HG02938 (cell line): ENCODE measurements around the gene SPATC1L.

Source experiments
- ATAC-seq: cut with Tn5 transposase; IDR thresholded peaks from one replicate; pipeline ENCODE4 v1.9.1; 2021; ENCODE audit warnings: mild to moderate bottlenecking, moderate library complexity; ENCODE audit not compliant: unreplicated experiment

SPATC1L gene

DNA sequence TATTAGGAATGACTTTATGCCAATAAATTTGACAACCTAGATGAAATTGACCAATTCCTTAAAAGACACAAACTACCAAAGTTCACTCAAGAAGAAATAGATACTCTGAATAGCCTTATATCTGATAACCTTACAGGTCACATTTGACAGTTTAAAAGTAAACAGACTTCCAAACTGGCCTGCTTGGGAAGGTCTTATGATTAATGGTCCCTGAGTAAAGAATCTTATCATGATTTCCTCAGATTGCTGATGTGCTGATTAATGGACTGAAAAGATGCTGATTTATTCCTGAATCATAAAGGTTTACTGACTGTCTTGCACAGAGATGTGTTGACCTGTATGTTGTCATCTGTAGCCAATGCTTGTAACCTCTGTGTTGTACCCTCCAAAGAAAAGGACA is 19.2 kb downstream of the SPATC1L start:
- ATAC-seq: no peak

DNA sequence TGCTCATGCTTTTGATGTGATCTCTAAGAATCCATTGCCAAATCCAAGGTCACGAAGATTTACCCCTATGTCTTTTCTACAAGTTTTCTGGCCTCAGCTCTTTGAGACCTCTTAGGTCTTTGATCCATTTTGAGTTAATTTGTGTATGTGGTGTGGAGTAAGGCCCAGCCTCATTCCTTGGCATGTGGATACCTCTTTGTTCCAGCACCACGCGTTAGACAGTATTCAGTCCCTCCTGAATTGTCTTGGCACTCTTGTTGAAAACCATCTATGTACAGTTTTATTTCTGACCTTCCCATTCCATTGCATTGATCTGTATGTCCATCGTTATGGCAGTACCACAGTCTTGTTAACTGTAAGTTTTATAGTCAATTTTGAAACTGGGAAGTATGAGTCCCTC is 20.9 kb downstream of the SPATC1L start:
- ATAC-seq: no peak

DNA sequence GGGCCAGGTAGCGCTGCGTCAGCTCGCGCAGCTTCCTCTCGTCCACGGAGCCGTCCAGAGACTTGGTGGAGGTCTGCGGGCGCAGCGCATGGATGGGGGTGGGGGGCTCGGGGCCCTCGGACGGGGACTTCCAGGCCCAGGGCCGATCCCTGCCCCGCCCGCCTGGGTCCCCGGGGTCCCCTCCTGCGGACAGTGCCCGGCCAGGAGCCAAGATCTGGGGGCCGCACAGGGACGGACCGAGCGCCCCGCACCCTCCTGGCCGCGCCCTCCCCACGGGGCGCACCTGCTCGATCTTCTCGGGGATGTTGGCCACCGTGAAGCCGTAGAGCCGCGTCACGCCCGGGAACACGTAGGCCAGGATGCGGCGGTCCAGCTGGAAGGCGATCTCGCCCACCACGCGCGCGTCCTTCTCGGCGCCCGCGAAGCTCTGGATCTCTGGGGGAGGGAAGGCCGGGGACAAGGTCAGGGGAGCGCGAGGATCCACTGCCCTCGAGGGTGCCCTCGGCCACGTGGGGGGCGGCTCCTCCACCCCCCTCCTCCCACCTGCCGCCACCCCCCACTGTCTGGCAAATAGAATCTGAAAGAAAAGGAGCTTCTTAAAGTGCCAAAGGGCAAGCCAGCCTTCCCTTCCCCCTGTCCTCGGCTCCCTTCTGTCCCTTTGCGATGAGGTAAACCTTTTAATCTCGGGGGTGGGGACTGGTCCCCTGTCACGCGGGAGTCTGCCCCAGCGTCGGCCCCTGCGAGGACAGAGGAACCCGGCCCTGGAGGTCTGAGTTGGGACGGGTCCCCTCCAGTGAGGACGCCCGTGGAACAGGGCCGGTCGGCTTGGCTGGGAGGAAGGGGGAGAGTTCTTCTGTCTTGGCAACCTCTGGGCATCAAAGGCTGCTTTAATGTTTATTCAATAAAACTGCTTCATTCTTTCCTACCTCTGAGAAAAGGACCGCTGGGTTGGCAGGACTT is 22.3 kb downstream of the SPATC1L start:
- ATAC-seq: no peak

DNA sequence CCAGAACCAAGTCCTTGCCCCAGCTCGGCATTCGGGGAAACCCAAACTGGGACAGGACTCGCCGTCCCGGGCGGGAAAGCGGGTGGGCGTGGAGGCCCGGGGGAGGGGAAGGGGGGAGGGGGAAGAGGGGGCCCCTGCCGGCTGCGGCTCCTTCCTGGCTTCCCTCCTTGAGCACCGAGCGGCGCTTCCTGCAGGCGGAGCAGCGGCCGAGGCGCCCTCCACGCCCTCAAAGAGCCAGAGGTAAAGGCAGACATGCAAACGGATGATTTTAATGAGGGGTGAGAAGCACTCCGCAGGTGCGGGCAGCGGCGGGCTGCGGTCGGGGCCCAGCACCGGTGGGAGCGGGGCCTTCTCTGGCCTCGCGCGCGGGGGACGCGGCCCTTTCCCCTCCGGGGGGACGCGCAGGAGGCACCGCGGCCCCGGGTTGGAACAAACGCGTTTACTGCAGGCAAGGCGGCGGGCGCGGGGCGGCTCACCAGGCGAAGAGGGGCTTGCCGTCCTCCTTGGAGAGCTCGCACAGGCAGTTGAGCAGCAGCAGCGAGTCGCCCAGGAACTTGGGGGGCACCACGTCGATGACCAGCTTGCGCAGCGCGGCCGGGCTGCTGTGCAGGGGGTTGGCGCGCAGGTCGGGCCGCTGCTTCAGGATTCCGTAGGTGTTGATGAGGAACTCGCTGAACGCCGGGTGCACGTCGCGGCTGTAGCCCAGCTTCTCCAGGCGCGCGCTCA is 23.2 kb downstream of the SPATC1L start:
- no peak for ATAC-seq

DNA sequence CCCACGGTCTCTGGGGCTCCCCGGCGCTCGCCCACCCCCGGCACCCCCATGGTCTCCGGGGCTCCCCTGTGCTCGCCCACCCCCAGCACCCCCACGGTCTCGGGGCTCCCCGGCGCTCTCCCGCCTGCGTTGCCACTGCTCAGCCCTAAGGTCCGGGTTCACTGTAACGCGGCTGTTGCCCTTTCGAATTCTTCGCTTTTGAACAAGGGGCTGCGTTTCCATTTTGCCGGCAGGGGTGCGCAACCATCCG is 23.7 kb downstream of the SPATC1L start:
- no peak for ATAC-seq

DNA sequence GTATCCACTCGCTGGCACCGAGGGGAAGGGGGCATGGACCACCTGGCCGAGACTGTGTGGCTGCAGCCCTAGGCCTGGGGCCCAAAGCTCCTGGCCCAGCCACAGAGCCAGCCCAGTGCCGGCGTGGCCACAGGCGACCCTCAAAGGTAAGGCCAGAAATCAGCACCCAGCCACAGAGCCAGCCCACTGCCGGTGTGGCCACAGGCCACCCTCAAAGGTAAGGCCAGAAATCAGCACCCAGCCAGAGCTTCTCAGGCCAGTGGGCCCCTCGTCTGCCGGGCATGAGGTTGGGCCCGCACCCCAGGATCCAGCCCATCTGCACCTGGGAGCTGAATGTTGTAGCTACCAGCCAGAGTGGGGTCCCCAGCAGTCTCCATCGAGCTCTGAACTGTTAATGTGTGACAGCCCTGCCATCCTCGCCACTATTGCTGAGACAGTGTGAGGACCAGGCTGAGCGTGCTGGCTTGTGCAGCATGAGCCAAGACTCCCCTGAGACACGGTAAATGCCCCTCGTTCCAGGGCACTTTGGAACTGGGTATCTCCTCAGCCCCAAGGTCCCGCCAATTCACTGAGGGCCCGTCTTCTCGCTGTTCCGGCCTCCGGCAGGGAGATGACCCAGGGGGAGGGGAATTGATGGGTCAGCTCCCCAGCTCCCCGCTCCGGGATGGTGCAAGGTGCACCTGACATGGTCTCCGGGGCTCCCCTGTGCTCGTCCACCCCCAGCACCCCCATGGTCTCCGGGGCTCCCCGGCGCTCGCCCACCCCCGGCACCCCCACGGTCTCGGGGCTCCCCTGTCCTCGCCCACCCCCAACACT is 24.2 kb downstream of the SPATC1L start:
- ATAC-seq: no peak

DNA sequence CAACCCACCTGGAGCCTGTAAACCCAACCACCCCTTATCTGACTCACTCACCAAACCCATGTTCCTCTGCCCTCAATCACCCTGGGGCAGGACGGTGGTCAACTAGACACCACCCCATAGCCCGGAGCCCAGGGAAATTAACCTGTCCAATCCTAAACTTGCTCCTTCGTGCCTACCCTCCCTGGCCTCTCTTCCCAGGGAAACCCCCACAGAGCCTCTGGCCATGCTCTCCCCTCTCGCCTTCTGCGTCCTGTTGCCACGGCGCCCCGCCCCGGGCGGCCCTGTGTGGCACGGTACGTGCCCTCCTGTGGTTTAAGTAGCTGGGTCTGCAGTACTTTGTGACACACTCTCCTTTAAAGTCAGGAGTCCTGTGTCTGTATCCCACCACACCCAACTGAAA is 24.9 kb downstream of the SPATC1L start:
- no peak for ATAC-seq

DNA sequence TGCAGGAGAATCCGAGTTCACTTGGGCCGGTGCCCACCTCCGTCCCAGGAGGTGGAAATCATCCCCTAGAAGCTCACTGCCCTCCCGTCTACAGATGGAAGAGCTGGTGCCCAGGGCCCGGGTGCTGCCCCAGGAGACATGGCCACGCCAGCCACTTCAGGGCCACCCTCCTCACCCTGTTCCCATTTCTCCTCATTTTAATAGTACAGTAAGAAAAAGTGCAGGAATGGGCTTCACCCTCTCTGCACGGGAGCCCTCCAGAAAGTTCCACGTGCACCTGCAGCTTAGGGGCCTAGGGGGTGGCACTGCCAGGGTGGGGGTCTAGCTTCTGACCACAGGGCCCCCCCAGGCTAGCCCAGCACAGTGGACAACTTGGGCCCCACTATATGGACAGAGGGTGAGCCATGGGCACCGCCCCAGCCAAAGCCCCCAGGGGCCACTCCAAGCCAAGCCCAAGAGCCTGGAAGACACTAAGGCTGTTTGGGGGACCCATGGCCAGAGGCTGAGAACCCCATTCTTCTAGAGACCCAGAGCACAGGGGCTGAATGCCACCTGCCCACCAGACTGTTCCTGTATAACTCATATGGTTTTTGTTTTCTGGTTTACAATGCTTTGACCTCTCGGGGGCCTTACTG is 25.5 kb downstream of the SPATC1L start:
- ATAC-seq: no peak

DNA sequence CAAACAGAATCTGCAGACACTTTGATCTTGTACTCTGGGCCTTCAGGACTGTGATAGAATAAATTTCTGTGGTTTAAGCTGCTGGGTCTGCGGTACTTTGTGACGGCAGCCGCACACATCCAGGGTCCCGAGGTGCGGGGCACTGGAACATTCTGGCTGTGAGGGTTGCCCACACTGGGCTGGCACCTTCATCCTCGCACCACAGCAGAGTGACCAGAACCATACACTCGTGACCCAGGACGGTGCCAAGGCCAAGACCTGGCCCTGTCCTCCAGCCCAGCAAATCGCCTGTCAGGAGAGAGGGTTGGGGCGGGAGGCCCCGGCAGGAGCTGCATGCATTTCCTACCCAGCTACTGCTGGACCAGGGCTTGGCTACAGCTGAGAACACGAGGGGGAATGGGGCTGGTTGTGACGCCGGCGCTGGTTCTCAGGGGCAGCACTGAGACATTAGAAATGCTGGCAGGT is 26.2 kb downstream of the SPATC1L start:
- no peak for ATAC-seq

DNA sequence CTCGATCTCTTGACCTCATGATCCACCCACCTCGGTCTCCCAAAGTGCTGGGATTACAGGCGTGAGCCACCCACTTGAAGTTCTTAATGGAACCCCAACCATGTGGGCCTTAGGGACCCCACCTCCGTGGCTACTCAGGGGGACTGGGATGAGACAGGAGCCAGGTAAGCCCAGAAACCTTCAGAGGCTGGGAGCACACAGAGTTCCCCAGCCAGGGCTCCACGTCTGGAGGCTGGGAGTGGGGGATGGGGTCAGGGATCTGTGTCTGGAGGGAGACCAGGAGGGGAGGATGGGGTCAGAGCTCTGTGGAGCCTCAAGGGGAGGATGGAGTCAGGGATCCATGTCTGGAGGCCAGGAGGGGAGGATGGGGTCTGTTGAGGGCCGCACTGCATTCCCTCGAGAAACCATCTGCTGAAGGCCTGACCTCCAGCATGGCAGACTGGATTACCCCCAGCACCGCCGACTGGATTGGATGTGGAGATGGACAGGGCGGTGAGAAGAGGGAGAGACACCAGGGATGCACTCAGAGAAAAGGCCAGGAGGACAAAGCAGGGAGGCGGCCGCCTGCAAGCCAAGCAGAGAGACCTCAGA is 26.8 kb downstream of the SPATC1L start:
- ATAC-seq: no peak

DNA sequence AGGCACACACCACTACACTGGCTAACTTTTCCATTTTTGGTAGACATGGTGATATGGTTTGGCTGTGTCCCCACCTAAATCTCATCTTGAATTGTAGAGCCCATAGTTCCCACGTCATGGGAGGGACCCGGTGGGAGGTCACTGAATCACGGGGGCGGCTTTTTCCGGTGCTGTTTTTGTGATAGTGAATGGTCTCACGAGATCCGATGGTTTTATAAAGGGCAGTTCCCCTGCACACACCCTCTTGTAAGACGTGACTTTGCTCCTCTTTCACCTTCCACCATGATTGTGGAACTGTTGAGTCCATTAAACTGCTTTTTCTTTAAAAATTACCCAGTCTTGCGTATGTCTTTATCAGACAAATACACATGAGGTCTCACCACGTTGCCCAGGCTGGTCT is 27.6 kb downstream of the SPATC1L start:
- no peak for ATAC-seq

DNA sequence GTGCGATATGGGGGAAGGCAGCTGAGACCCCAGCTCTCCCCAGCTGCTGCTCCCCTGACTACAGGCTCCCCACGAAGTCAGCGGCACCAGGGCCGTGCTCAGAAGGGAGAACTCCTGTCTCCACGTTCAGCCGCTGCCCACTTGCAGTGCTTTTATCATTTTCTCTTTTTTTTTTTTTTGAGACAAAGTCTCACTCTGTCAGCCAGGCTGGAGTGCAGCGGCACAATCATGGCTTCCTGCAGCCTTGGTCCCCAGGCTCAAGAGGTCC is 27.9 kb downstream of the SPATC1L start:
- no peak for ATAC-seq

DNA sequence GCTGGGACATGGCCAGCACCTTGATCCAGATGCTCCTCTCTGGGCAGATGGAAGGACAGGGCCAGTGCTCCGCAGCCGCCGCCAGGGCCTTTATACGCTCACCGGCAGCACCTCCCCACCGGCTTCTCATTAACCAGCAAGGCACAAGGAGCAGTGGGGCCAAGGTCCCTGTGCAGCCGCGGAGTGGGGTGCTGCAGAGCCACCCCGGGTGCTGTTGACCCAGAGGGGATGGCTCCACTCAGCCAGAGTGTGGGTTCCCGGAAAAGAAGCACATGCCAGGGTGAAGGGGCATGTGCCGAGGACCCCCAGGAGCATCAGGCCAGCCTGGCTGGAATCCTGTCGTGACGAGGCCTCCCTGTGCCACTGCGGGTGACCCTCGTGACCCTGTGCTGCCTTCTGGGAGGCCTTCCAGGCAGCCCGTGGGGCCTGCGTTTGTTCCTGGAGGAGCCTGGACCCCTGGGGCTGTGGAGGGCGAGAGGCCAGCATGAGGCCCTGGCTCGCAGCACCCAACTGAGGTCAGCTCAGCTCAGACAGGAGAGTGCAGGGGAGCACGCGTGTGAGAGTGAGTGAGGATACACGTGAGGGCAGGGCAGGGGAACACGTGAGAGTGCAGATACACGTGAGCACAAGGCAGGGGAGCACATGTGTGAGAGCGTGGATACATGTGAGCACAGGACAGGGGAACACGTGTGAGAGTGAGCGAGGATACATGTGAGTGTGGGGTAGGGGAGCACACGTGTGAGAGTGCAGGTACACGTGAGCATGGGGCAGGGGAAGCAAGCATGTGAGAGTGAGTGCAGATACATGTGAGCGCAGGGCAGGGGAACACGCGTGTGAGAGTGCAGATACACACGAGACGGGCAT is 28.5 kb downstream of the SPATC1L start, which contains the start of gene FTCD:
Gene FTCD, minus strand, starts transcription at position 66 of the 864 bp plus-strand sequence. Its CDS starts 56 bp downstream, at position 10.
- ATAC-seq: no peak

DNA sequence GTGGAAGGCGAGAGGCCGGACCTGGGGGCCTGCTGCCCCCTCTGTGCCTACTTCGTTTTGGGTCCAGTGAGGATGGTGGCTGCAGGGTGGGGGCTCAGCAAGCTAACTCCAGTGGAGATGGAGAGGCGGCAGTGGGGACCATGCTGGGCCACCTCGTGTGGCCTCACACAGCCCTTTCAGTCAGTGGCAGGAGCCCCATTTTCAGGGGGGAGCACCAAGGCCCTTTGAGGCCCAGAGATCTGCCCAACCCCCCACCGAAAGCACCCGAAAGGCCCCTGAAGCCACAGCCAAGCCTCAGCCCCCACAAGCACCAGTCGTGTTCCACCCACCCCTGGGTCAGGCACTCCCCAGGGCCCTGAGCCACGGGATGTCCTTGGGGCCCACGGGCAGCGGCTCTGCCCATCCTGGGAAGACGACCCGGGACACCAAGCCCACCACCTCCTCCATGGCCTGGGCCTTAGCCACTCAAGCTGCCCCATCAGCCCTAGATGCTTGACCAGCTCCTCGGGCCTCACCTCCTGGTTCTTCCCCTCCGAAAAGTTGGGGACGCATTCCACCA is 29.2 kb downstream of the SPATC1L start:
- ATAC-seq: no peak

DNA sequence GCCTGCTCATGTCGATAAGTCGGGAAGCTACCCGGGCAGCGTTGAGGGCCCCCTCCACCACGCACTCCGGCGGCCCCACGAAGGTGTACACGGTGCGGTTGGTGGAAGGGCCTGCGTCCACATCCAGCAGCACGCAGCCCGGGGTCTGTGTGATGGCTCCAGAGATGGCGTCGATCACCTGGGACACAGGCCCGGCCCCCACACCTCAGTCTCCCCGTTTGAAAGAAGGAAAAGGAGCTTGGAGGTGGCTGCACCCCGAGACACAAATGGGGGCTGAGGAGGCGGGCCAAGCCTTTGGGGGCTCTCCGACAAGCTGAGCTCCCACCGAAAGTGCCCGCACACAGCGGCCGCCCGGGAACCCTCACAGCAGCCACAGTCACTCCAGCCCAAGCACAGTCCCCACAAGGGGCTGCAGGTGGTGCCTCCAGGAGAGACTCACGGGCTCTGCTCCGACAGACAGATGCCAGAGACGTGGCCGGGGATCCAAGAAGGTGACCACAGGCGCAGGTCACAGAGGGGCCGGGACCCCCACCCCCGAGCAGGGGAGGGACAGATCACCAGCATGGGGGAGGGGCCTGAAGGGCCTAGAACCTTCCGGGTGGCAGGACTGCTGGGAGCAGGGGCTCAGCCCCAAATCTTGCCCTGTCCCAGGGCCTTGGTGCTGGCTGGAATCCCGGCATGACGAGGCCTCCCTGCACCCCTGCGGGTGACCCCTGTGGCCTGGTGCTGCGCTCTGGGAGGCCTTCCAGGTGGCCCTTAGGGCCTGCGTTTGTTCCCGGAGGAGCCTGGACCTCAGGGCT is 29.9 kb downstream of the SPATC1L start:
- ATAC-seq: no peak

DNA sequence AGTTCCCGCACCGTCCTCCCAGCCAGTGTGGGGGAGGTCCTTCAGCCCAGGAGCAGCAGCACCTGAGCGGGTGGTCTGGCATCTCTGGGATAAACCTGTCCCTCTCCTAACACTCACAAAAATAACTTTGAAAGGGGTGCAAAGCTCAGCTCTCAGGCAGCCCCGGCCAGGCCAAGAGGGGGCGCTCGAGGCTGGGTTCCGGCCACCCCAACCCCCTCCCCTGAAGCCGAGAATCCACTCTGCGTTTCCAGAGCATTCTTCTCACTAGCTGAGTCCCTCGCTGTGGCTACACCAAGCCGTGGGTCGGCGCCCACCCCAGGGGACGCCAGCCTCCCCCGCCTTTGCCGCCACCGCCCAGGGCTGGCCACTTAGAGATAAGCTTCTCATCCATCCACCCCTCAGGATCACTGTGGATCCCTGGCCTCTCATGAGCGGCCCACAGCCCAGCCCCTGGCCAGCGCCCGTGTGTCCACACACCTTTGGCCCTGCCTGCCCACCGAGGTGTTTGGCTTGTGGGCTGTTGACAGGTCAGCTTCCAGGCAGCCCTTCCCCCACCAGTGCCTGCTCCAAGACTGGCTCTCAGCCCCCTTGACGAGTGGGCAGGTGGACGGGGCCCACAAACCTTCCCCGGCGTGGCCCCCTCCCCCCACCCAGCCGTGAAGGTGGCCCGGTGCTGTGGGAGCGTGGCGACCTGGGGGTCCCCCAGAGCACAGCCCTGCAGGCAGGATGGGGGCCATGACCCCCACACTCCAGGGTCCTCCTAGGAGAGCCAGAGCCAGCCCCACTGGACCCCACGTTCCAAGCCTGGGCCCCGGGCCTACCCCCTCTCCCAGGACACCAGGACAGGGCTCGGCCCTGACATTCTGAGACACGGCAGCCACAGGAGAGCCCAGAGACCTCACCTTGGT is 30.8 kb downstream of the SPATC1L start:
- no peak for ATAC-seq

DNA sequence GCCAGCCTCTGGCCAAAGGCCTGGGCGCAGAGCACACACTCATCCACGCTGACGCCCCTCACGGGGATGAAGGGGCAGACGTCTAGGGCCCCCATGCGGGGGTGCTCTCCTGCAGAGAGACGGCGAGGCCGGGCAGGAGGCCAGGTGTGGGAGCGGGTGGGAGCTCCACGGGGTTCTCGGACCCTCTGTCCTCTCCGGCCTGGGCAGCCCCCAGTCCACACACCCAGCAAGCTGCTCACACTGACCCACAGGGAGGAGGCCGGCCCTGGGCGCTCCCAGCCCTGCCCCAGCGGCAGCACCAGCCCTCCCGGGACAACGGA is 31.4 kb downstream of the SPATC1L start:
- no peak for ATAC-seq
